Measurements from ENCODE around the gene ELOVL1.

- TF ChIP-seq TCF7L2 (IDR thresholded peaks at IDR 0.05; ENCODE audit: borderline replicate concordance, extremely low read depth, insufficient read depth, insufficient read length) (no peak), ZNF274 (IDR thresholded peaks at IDR 0.05; ENCODE audit: low read depth, low read length) (no peak), CBX3 (IDR thresholded peaks at IDR 0.05; ENCODE audit: low read depth) (no peak), CTCF (IDR thresholded peaks at IDR 0.05 in 2 of 3, conservative IDR thresholded peaks at IDR 0.05 in 1 of 3; ENCODE audit: borderline replicate concordance in 1 of 3, insufficient read depth in 1 of 3, low read depth in 2 of 3, low read length in 2 of 3) (no peak), JUND (IDR thresholded peaks at IDR 0.05) (no peak), POLR2A (IDR thresholded peaks at IDR 0.05; ENCODE audit: borderline replicate concordance, extremely low read depth, insufficient read depth, insufficient read length) (no peak), EZH2phosphoT487 (IDR thresholded peaks at IDR 0.05; ENCODE audit: borderline replicate concordance) (no peak), CEBPB (IDR thresholded peaks at IDR 0.05; ENCODE audit: low read depth) (no peak), POLR2AphosphoS5 (IDR thresholded peaks at IDR 0.05; ENCODE audit: low read depth, low read length) (no peak), EZH2 (IDR thresholded peaks at IDR 0.05) (no peak), RAD21 (IDR thresholded peaks at IDR 0.05; ENCODE audit: low read depth) (no peak)
- TF ChIP-seq, protein P1, sequence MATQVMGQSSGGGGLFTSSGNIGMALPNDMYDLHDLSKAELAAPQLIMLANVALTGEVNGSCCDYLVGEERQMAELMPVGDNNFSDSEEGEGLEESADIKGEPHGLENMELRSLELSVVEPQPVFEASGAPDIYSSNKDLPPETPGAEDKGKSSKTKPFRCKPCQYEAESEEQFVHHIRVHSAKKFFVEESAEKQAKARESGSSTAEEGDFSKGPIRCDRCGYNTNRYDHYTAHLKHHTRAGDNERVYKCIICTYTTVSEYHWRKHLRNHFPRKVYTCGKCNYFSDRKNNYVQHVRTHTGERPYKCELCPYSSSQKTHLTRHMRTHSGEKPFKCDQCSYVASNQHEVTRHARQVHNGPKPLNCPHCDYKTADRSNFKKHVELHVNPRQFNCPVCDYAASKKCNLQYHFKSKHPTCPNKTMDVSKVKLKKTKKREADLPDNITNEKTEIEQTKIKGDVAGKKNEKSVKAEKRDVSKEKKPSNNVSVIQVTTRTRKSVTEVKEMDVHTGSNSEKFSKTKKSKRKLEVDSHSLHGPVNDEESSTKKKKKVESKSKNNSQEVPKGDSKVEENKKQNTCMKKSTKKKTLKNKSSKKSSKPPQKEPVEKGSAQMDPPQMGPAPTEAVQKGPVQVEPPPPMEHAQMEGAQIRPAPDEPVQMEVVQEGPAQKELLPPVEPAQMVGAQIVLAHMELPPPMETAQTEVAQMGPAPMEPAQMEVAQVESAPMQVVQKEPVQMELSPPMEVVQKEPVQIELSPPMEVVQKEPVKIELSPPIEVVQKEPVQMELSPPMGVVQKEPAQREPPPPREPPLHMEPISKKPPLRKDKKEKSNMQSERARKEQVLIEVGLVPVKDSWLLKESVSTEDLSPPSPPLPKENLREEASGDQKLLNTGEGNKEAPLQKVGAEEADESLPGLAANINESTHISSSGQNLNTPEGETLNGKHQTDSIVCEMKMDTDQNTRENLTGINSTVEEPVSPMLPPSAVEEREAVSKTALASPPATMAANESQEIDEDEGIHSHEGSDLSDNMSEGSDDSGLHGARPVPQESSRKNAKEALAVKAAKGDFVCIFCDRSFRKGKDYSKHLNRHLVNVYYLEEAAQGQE (IDR thresholded peaks at IDR 0.05; ENCODE audit: low read depth): no peak
These were observed 27.7 kb upstream of the ELOVL1 start for GRCh38 chr1:43395523-43395922.
